IMR-90 (cell line): Measurements from ENCODE around the gene CAST. TPM values are rescaled to one million over a fixed set of nuclear protein-coding genes. Genes with fewer than 3 reads are reported as not detected.

Source experiments
- ATAC-seq: fragments of 200-7000 bp; cut with Tn5 transposase; 2 replicates; pipeline ENCODE4 v1.9.1; 2020; ENCODE audit warnings: low read depth, mild to moderate bottlenecking, moderate library complexity
- BruUV-seq: library from RNA; stranded (reverse); fragments of 400-500 nt; replicated peaks from 2 replicates; lab custom pipeline; 2021; lab: Mats Ljungman, UMichigan
- CTCF ChIA-PET: fragments of 300-600 bp; formaldehyde crosslinking; extraction: SDS; loops from one replicate; lab custom pipeline; 2021; ENCODE audit warnings: antibody characterized with exemption; lab: Yijun Ruan, JAX
- POLR2A ChIA-PET: fragments of 300-600 bp; sonication (Branson Sonifier 250); formaldehyde crosslinking; loops from one replicate; lab custom pipeline; 2022; ENCODE audit warnings: antibody characterized with exemption; ENCODE audit not compliant: unreplicated experiment; lab: Charles Lee
- DNase-seq: peaks from one replicate; pipeline ENCODE4 v3.0.0; 2013
- H2AFZ ChIP-seq: replicated peaks from 2 replicates; pipeline ENCODE3; 2013; ENCODE audit warnings: low read length, mild to moderate bottlenecking; ENCODE audit not compliant: poor library complexity
- H2AK5ac ChIP-seq: 2 replicates; pipeline ENCODE4 v1.6.1; 2013; ENCODE audit warnings: low read depth, low read length, inconsistent platforms
- H2AK9ac ChIP-seq: replicated peaks from 2 replicates; pipeline ENCODE3; 2013; ENCODE audit warnings: mild to moderate bottlenecking, low read depth, low read length, moderate library complexity; ENCODE audit not compliant: poor library complexity
- H2BK120ac ChIP-seq: 2 replicates; pipeline ENCODE4 v1.6.1; 2013; ENCODE audit warnings: low read depth, low read length, inconsistent platforms
- H2BK15ac ChIP-seq: 3 replicates; pipeline ENCODE4 v1.6.1; 2013; ENCODE audit warnings: low read depth, low read length, inconsistent platforms
- H2BK20ac ChIP-seq: 2 replicates; pipeline ENCODE4 v1.6.1; 2013; ENCODE audit warnings: low read depth, mild to moderate bottlenecking, inconsistent platforms, low read length, moderate library complexity
- H2BK5ac ChIP-seq: 2 replicates; pipeline ENCODE4 v1.6.1; 2013; ENCODE audit warnings: mild to moderate bottlenecking, low read depth, low read length, inconsistent platforms; ENCODE audit not compliant: poor library complexity, severe bottlenecking
- H3K14ac ChIP-seq: replicated peaks from 2 replicates; pipeline ENCODE4 v1.6.1; 2013; ENCODE audit warnings: low read depth, low read length, inconsistent platforms
- H3K18ac ChIP-seq: 2 replicates; pipeline ENCODE4 v1.6.1; 2013; ENCODE audit warnings: low read depth, low read length, control low read depth
- H3K23ac ChIP-seq: 2 replicates; pipeline ENCODE4 v1.6.1; 2013; ENCODE audit warnings: low read depth, low read length, inconsistent platforms
- H3K27ac ChIP-seq: 2 replicates; pipeline ENCODE4 v1.5.1; 2013; ENCODE audit warnings: mild to moderate bottlenecking, control low read depth, low read length; ENCODE audit not compliant: insufficient read depth
- H3K27me3 ChIP-seq: 2 replicates; pipeline ENCODE4 v1.6.1; 2013; ENCODE audit warnings: low read length; ENCODE audit not compliant: control insufficient read depth, insufficient read depth
- H3K36me3 ChIP-seq: 2 replicates; pipeline ENCODE4 v1.6.1; 2013; ENCODE audit warnings: low read length, mixed read lengths; ENCODE audit not compliant: control insufficient read depth, insufficient read depth
- H3K4ac ChIP-seq: 2 replicates; pipeline ENCODE4 v1.6.1; 2013; ENCODE audit warnings: low read depth, low read length, inconsistent platforms
- H3K4me1 ChIP-seq: 2 replicates; pipeline ENCODE4 v1.6.1; 2013; ENCODE audit warnings: low read length, mixed read lengths; ENCODE audit not compliant: control insufficient read depth, insufficient read depth
- H3K4me2 ChIP-seq: 2 replicates; pipeline ENCODE4 v1.6.1; 2013; ENCODE audit warnings: low read depth, mild to moderate bottlenecking, control low read depth, low read length, moderate library complexity
- H3K4me3 ChIP-seq: 2 replicates; pipeline ENCODE4 v1.5.1; 2013; ENCODE audit warnings: low read depth, mild to moderate bottlenecking, control low read depth, low read length, moderate library complexity; ENCODE audit not compliant: insufficient read depth
- H3K56ac ChIP-seq: 2 replicates; pipeline ENCODE4 v1.6.1; 2013; ENCODE audit warnings: low read length, inconsistent platforms; ENCODE audit not compliant: insufficient read depth; ENCODE audit errors: extremely low read depth
- H3K79me1 ChIP-seq, 2 experiments: 2 replicates each; pipeline ENCODE4 v1.6.1; 2013; ENCODE audit warnings: low read length in 2 of 2, inconsistent platforms in 1 of 2, low read depth in 1 of 2
- H3K9ac ChIP-seq: 2 replicates; pipeline ENCODE4 v1.6.1; 2013; ENCODE audit warnings: low read depth, low read length, control low read depth
- H3K9me1 ChIP-seq: 2 replicates; pipeline ENCODE4 v1.6.1; 2013; ENCODE audit warnings: low read length, inconsistent platforms; ENCODE audit not compliant: insufficient read depth
- H3K9me3 ChIP-seq: 2 replicates; pipeline ENCODE4 v1.6.1; 2013; ENCODE audit warnings: low read length; ENCODE audit not compliant: control insufficient read depth, insufficient read depth
- H4K20me1 ChIP-seq: 2 replicates; pipeline ENCODE4 v1.6.1; 2013; ENCODE audit warnings: low read length, inconsistent platforms; ENCODE audit not compliant: insufficient read depth
- H4K5ac ChIP-seq: 2 replicates; pipeline ENCODE4 v1.6.1; 2013; ENCODE audit warnings: mild to moderate bottlenecking, low read depth, low read length, control low read depth
- H4K8ac ChIP-seq, 2 experiments: 2 replicates each; pipeline ENCODE4 v1.6.1; 2013; ENCODE audit warnings: low read depth in 2 of 2, low read length in 2 of 2, control low read depth in 1 of 2, inconsistent platforms in 1 of 2
- H4K91ac ChIP-seq: 2 replicates; pipeline ENCODE4 v1.6.1; 2013; ENCODE audit warnings: low read depth, low read length, inconsistent platforms; ENCODE audit not compliant: insufficient read depth
- BHLHE40 ChIP-seq: fragments of 150-350 bp; IDR thresholded peaks from 2 replicates; pipeline ENCODE4 v1.6.1; 2016; ENCODE audit warnings: mild to moderate bottlenecking, low read depth, low read length
- CEBPB ChIP-seq: IDR thresholded peaks from 2 replicates; pipeline ENCODE4 v1.6.1; 2012; ENCODE audit warnings: low read depth, low read length, improper control_type of control experiment
- CHD1 ChIP-seq: IDR thresholded peaks from 2 replicates; pipeline ENCODE4 v1.6.1; 2012; ENCODE audit warnings: low read depth, low read length, improper control_type of control experiment
- FOS ChIP-seq: fragments of 150-350 bp; IDR thresholded peaks from 2 replicates; pipeline ENCODE4 v1.6.1; 2016; ENCODE audit warnings: low read depth, low read length
- MXI1 ChIP-seq: IDR thresholded peaks from 2 replicates; pipeline ENCODE4 v1.6.1; 2012; ENCODE audit warnings: low read depth, mild to moderate bottlenecking, low read length, moderate library complexity, borderline replicate concordance
- RAD21 ChIP-seq: IDR thresholded peaks from 2 replicates; pipeline ENCODE4 v1.6.1; 2012; ENCODE audit warnings: low read length, improper control_type of control experiment
- SMC3 ChIP-seq: fragments of 150-350 bp; IDR thresholded peaks from 2 replicates; pipeline ENCODE4 v1.6.1; 2016; ENCODE audit warnings: low read depth, mild to moderate bottlenecking, antibody characterized with exemption, low read length, moderate library complexity
- WGBS, 2 experiments: methylation state at CpG; one replicate each; pipeline versions ENCODE4 v1.1.5 to v1.1.7; 2013; ENCODE audit warnings: missing lambda C conversion rate in 2 of 2; ENCODE audit not compliant: insufficient read length in 1 of 2; ENCODE audit errors: extremely low coverage in 2 of 2; 5-methylcytosine and 5-hydroxymethylcytosine counted together
- dilution Hi-C: fragments of 300-500 bp; cut with HindIII; formaldehyde crosslinking; loops from one replicate; pipeline ENCODE4 v1.14.3; 2018; ENCODE audit warnings: low sequenced_read_pairs; ENCODE audit not compliant: unreplicated experiment
- in situ Hi-C: fragments of 300-500 bp; cut with MboI; formaldehyde crosslinking; loops from 3 replicates; pipeline ENCODE4 v1.14.3; 2019; ENCODE audit warnings: low sequenced_read_pairs, inconsistent platforms, mixed read lengths
- intact Hi-C: fragments of 100-400 bp; cut with micrococcal nuclease; formaldehyde crosslinking; loops from 2 replicates; pipeline ENCODE4 v1.10.0; 2022
- polyA plus RNA-seq, 3 experiments: library from polyadenylated mRNA; depleted of rRNA; stranded (reverse); fragments of >200 nt; gene quantifications; 2 replicates each; pipeline ENCODE4 v1.2.3, GENCODE V29; 2012; ENCODE audit warnings: low replicate concordance in 1 of 3
- total RNA-seq: library from RNA; depleted of rRNA; stranded (reverse); fragments of >200 nt; gene quantifications from 2 replicates; pipeline ENCODE4 v1.2.3, GENCODE V29; 2012

CAST gene
- total and polyA plus RNA-seq, 2 of the 4 experiments (the other 2 are of a cell fraction): 91.3 to 128 TPM

- BruUV-seq: TSS peak; percentile 14
- Histone ChIP-seq H3K14ac (0 out of 2 replicates have a peak overlapping the region, but pooled peaks have one; percentile 34), H3K27me3 (no peaks in the 10 kb centered on the region), H2BK15ac (no peak overlapping the region), H3K27ac (no peak overlapping the region), H4K5ac (no peak overlapping the region), H4K8ac (no peak overlapping the region), H3K79me1 (peaks cover 33 to 80% of the 10 kb centered on the region in 2 experiments; a peak in 3 of 4 replicates), H3K9me3 (no peaks in the 10 kb centered on the region), H2BK5ac (no peak overlapping the region), H3K36me3 (no peaks in the 10 kb centered on the region), H2BK120ac (no peak overlapping the region), H3K9ac (no peak overlapping the region), H3K4me3 (no peak overlapping the region), H2BK20ac (no peak overlapping the region), H4K20me1 (peaks cover 44% of the 10 kb centered on the region; the same call in 1 of the 2 replicates), H3K4ac (no peak overlapping the region), H2AFZ (no peak overlapping the region), H2AK5ac (no peak overlapping the region), H3K56ac (no peak overlapping the region), H3K23ac (peak overlapping the region; percentile 68; the same call in 1 of the 2 replicates), H3K4me2 (peak overlapping the region; percentile 61), H4K91ac (no peak overlapping the region), H3K9me1 (peaks cover 17% of the 10 kb centered on the region), H3K4me1 (peaks cover 21% of the 10 kb centered on the region), H2AK9ac (no peak overlapping the region), H3K18ac (no peak overlapping the region)
- ATAC-seq (no peak), DNase-seq (peak; percentile 77)
- POLR2A ChIA-PET: no interaction called here
- intact Hi-C loops: no loop called here
- in situ Hi-C loops: no loop called here
- CTCF ChIA-PET: interaction anchor here (1.4 kb wide), 1 partner anchor 19 kb away, joined by 3 read pairs; no protein-coding TSS in a partner anchor
- 0% methylated on average over 1 of the region's 4 CpGs; no CpG with 5 or more reads in 1 of the 2 experiments for WGBS, 2 experiments
- TF ChIP-seq RAD21 (no peak), FOS (no peak), CEBPB (no peak), BHLHE40 (peak; percentile 77), SMC3 (peak; percentile 6; the same call in 1 of the 2 replicates), MXI1 (peak; percentile 66; the same call in 1 of the 2 replicates), CHD1 (no peak)
- dilution Hi-C loops: no loop called here
These were observed 41.8 kb downstream of the CAST start for GRCh38 chr5:96703995-96704394.
